B cell (primary cell): ENCODE data around the gene WASF2. TPM values are rescaled to one million over a fixed set of nuclear protein-coding genes. Genes with fewer than 3 reads are reported as not detected.

Experiments used
- ATAC-seq: fragments of 200-7000 bp; cut with Tn5 transposase; one replicate; pipeline ENCODE4 v1.10.0; 2021; ENCODE audit warnings: low read depth, mild to moderate bottlenecking, moderate number of reproducible peaks, moderate library complexity
- CTCF ChIA-PET: fragments of 350-600 bp; sonication (Branson Sonifier 250); formaldehyde crosslinking; loops from one replicate; lab custom pipeline; 2021; ENCODE audit warnings: antibody characterized with exemption, inconsistent platforms; lab: Charles Lee
- POLR2A ChIA-PET: fragments of 350-600 bp; sonication (Branson Sonifier 250); formaldehyde crosslinking; loops from one replicate; lab custom pipeline; 2021; ENCODE audit warnings: antibody characterized with exemption; lab: Charles Lee
- DNase-seq: peaks from one replicate; pipeline ENCODE4 v3.0.0; 2013
- H2AFZ ChIP-seq: 2 replicates; pipeline ENCODE4 v1.6.1; 2012; ENCODE audit warnings: mild to moderate bottlenecking, low read depth, low read length; ENCODE audit not compliant: insufficient read depth, poor library complexity, severe bottlenecking
- H3K27ac ChIP-seq, 2 donors: 1 replicate in 1 of 2; 2 replicates in 1 of 2; pipeline ENCODE4 v1.5.1; 2012 to 2013; ENCODE audit warnings: low read length in 2 of 2, mild to moderate bottlenecking in 2 of 2, moderate library complexity in 1 of 2
- H3K27me3 ChIP-seq, 4 experiments: fragments of 200-600 bp in 1 of 4; sonication (generic) in 1 of 4; replicated peaks in 1 of 4; 1 replicate in 2 of 4; 2 replicates in 2 of 4; pipeline versions ENCODE4 v1.6.1 to v1.7.0; 2013 to 2016; ENCODE audit warnings: low read length in 3 of 4, mild to moderate bottlenecking in 2 of 4, mixed read lengths in 1 of 4, moderate library complexity in 1 of 4; ENCODE audit not compliant: insufficient read depth in 4 of 4, control insufficient read depth in 3 of 4; ENCODE audit errors: control extremely low read depth in 1 of 4
- H3K36me3 ChIP-seq, 2 experiments: replicated peaks in 1 of 2; 1 replicate in 1 of 2; 2 replicates in 1 of 2; pipeline versions ENCODE4 v1.6.1 to v1.7.1; 2013; ENCODE audit warnings: low read length in 1 of 2; ENCODE audit not compliant: insufficient read depth in 2 of 2, control insufficient read depth in 1 of 2; ENCODE audit errors: control extremely low read depth in 1 of 2, extremely low read depth in 1 of 2
- H3K4me1 ChIP-seq, 2 donors: fragments of 200-600 bp in 1 of 2; sonication (generic) in 1 of 2; 1 replicate in 1 of 2; 2 replicates in 1 of 2; pipeline versions ENCODE4 v1.5.1 to v1.6.1; 2013 to 2017; ENCODE audit warnings: low read length in 2 of 2; ENCODE audit not compliant: control insufficient read depth in 2 of 2, insufficient read depth in 2 of 2
- H3K4me2 ChIP-seq: replicated peaks from 2 replicates; pipeline ENCODE3; 2012; ENCODE audit warnings: mild to moderate bottlenecking, low read depth, low read length; ENCODE audit not compliant: poor library complexity, severe bottlenecking
- H3K4me3 ChIP-seq, 5 experiments: fragments of 200-600 bp in 1 of 5; sonication (generic) in 1 of 5; 1 replicate in 3 of 5; 2 replicates in 2 of 5; pipeline versions ENCODE4 v1.5.1 to v1.7.0; 2011 to 2016; ENCODE audit warnings: low read length in 4 of 5, mild to moderate bottlenecking in 4 of 5, low read depth in 2 of 5, control low read depth in 1 of 5, moderate library complexity in 1 of 5; ENCODE audit not compliant: insufficient read depth in 1 of 5; ENCODE audit errors: control extremely low read depth in 1 of 5, extremely low read depth in 1 of 5
- H3K79me2 ChIP-seq: fragments of 200-600 bp; sonication (generic); one replicate; pipeline ENCODE4 v1.6.0; 2016; ENCODE audit warnings: low read length; ENCODE audit not compliant: control insufficient read depth, insufficient read depth
- H3K9ac ChIP-seq: fragments of 200-600 bp; sonication (generic); 2 replicates; pipeline ENCODE4 v1.6.1; 2017; ENCODE audit warnings: mild to moderate bottlenecking, low read length, moderate library complexity
- H3K9me3 ChIP-seq, 3 donors: one replicate each; pipeline versions ENCODE4 v1.6.1 to v1.7.1; 2013; ENCODE audit warnings: low read length in 2 of 3; ENCODE audit not compliant: control insufficient read depth in 2 of 3, insufficient read depth in 1 of 3; ENCODE audit errors: control extremely low read depth in 1 of 3
- H4K20me1 ChIP-seq: 2 replicates; pipeline ENCODE4 v1.6.0; 2012; ENCODE audit warnings: mild to moderate bottlenecking, low read length; ENCODE audit not compliant: insufficient read depth, control insufficient read depth, poor library complexity, severe bottlenecking
- H3K27ac Mint-ChIP-seq: one replicate; pipeline ENCODE4 v1.8.0; 2021; ENCODE audit warnings: mixed read lengths
- H3K27me3 Mint-ChIP-seq: one replicate; pipeline ENCODE4 v1.8.0; 2021; ENCODE audit warnings: mixed read lengths
- H3K4me1 Mint-ChIP-seq: one replicate; pipeline ENCODE4 v1.8.0; 2021; ENCODE audit warnings: mixed read lengths
- H3K4me3 Mint-ChIP-seq: one replicate; pipeline ENCODE4 v1.8.0; 2021; ENCODE audit warnings: mixed read lengths
- H3K9me3 Mint-ChIP-seq: one replicate; pipeline ENCODE4 v1.8.0; 2022; ENCODE audit warnings: mixed read lengths; ENCODE audit not compliant: insufficient read depth
- EZH2 ChIP-seq: IDR thresholded peaks from 2 replicates; pipeline ENCODE4 v1.6.1; 2012; ENCODE audit warnings: borderline replicate concordance, low read depth, mild to moderate bottlenecking, moderate library complexity, low read length; ENCODE audit not compliant: insufficient read depth, poor library complexity, severe bottlenecking
- WGBS: methylation state at CpG from one replicate; pipeline ENCODE4 v1.1.5; 2013; ENCODE audit warnings: missing lambda C conversion rate; ENCODE audit not compliant: insufficient coverage; 5-methylcytosine and 5-hydroxymethylcytosine counted together
- intact Hi-C: fragments of 100-400 bp; cut with micrococcal nuclease; formaldehyde crosslinking; loops from one replicate; pipeline ENCODE4 v1.10.0; 2022
- polyA plus RNA-seq: library from polyadenylated mRNA; depleted of rRNA; stranded (reverse); fragments of >200 nt; gene quantifications from 2 replicates; pipeline ENCODE4 v1.2.3, GENCODE V29; 2012
- total RNA-seq, 2 donors: library from RNA; stranded (reverse); fragments of 120-200 nt in 1 of 2; gene quantifications; 1 replicate in 1 of 2; 2 replicates in 1 of 2; pipeline versions ENCODE4 v1.2.3 to v1.2.4, GENCODE V29; 2013 to 2022
- TF ChIP-seq, protein P1 (sequence below): fragments of 200-600 bp; IDR thresholded peaks from one replicate; pipeline ENCODE4 v1.8.0; 2022; ENCODE audit warnings: antibody characterized with exemption, mild to moderate bottlenecking

The WASF2 gene
- total and polyA plus RNA-seq, 2 donors (not counting 1 experiment from before 2014, with no cell fraction given), result 67.4 to 169 TPM

DNA sequence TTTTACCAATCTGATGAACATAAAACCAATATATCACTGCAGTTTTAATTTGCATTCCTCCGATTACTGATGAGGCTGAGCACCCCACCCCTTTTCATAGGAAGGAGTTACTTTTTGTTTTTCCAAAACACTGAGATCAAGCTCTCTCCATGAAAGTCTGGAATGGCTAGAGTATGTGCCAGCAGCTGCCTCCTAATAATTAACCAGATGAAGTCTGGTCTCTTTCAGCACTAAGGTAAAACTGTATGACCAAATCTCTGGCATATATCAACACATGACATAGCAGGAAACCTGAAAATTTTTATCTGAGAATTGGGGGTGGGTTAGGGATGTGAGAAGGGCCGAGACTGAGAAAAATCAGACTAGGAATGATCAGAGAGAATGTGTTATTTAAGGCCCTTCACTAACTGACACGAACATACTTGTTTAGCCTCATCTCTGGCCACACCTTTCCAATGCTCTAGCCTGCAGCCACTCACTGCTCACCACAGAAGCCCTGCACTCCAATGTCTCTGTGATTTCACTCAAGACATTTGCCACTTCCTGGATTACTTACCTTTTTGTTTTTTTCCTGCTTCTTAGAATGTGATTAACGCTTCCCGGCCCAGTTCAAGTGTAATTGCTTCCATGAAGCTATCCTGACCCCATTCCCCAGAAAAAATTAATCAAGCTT lies 34.7 kb downstream of the WASF2 start:
- Mint-ChIP-seq H3K27me3 (no peaks in the 10 kb centered on the region), H3K27ac (peak overlapping the region; percentile 21), H3K9me3 (no peaks in the 10 kb centered on the region), H3K4me3 (no peak overlapping the region), H3K4me1 (peaks cover 39% of the 10 kb centered on the region)
- TF ChIP-seq, protein P1, sequence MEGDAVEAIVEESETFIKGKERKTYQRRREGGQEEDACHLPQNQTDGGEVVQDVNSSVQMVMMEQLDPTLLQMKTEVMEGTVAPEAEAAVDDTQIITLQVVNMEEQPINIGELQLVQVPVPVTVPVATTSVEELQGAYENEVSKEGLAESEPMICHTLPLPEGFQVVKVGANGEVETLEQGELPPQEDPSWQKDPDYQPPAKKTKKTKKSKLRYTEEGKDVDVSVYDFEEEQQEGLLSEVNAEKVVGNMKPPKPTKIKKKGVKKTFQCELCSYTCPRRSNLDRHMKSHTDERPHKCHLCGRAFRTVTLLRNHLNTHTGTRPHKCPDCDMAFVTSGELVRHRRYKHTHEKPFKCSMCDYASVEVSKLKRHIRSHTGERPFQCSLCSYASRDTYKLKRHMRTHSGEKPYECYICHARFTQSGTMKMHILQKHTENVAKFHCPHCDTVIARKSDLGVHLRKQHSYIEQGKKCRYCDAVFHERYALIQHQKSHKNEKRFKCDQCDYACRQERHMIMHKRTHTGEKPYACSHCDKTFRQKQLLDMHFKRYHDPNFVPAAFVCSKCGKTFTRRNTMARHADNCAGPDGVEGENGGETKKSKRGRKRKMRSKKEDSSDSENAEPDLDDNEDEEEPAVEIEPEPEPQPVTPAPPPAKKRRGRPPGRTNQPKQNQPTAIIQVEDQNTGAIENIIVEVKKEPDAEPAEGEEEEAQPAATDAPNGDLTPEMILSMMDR, result no peak
- no peak for TF ChIP-seq EZH2
- H4K20me1 ChIP-seq, result peaks cover 49% of the 10 kb centered on the region
- H3K4me1 ChIP-seq, result peaks cover 23 to 26% of the 10 kb centered on the region in 2 donors
- peaks cover 0 to 15% of the 10 kb centered on the region in 2 experiments for H3K36me3 ChIP-seq
- ATAC-seq (no peak), DNase-seq (no peak)
- no peak overlapping the region for H3K4me2 ChIP-seq
- intact Hi-C loops, result loop anchor here (2.0 kb wide), 1 partner anchor 16 kb away; no protein-coding TSS in a partner anchor
- ChIA-PET POLR2A (interaction anchor here (0.6 kb wide), 1 partner anchor 17 kb away, joined by 8 read pairs; no protein-coding TSS in a partner anchor), CTCF (interaction anchor here (0.6 to 1.8 kb wide), 2 partner anchors 19 to 21 kb away, joined by 3 to 6 read pairs; no protein-coding TSS in a partner anchor)
- H3K27me3 ChIP-seq, result no peaks in the 10 kb centered on the region
- 43% methylated on average over 1 of the region's 5 CpGs for WGBS
- peak overlapping the region in 1 of 2 donors; percentile 61 for H3K27ac ChIP-seq
- H3K9me3 ChIP-seq, result no peaks in the 10 kb centered on the region
- peaks cover 98% of the 10 kb centered on the region for H3K79me2 ChIP-seq
- no peak overlapping the region for H3K9ac ChIP-seq
- H2AFZ ChIP-seq, result no peak overlapping the region
- H3K4me3 ChIP-seq, result no peak overlapping the region

DNA sequence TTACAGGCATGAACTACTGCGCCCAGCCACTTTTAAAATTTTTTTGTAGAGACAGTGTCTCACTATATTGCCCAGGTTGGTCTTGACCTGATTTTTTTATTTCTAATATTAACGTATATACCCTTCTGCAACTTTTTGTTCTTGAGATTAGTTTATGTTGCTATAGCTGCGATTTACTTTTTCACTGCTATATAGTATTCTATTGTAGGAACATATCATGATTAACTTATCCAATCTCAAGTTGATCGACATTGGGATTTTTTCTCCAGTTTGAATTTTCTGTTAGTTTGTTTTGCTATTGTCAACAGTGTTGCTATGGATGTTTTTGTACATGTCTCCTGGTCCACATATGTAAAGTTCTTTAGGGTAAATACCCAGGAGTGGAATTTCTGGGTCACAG lies 35.4 kb downstream of the WASF2 start:
- Histone ChIP-seq H2AFZ (no peak overlapping the region), H3K4me3 (no peak overlapping the region), H3K4me1 (peaks cover 19 to 22% of the 10 kb centered on the region in 2 donors), H3K4me2 (no peak overlapping the region), H3K27ac (no peak overlapping the region), H3K79me2 (peaks cover 98% of the 10 kb centered on the region), H3K9me3 (no peaks in the 10 kb centered on the region), H3K9ac (no peak overlapping the region), H3K36me3 (peaks cover under 1 to 19% of the 10 kb centered on the region in 2 experiments), H3K27me3 (no peaks in the 10 kb centered on the region), H4K20me1 (peaks cover 56% of the 10 kb centered on the region)
- H3K4me1 Mint-ChIP-seq, result peaks cover 36% of the 10 kb centered on the region
- H3K27ac Mint-ChIP-seq, result no peak overlapping the region
- H3K27me3 Mint-ChIP-seq, result no peaks in the 10 kb centered on the region
- ChIA-PET POLR2A (no interaction called here), CTCF (interaction anchor here (1.8 kb wide), 1 partner anchor 22 kb away, joined by 6 read pairs; no protein-coding TSS in a partner anchor)
- ATAC-seq (no peak), DNase-seq (no peak)
- H3K4me3 Mint-ChIP-seq, result no peak overlapping the region
- TF ChIP-seq, protein P1, result no peak
- no peak for TF ChIP-seq EZH2
- 80% methylated on average over 1 of the region's 4 CpGs for WGBS
- no peaks in the 10 kb centered on the region for H3K9me3 Mint-ChIP-seq
- intact Hi-C loops, result loop anchor here (2.0 kb wide), 1 partner anchor 16 kb away; no protein-coding TSS in a partner anchor
